Measurements from ENCODE around the gene ALDOB. TPM values are rescaled to one million over a fixed set of nuclear protein-coding genes. Genes with fewer than 3 reads are reported as not detected.

Gene ALDOB
- total RNA-seq (2021; ENCODE audit: unreplicated experiment) (1.2 TPM), Bru-seq, nascent RNA (not detected), BruChase-seq, experiment 1, labeled RNA remaining after a 6-hour chase (not detected), BruChase-seq, experiment 2, labeled RNA remaining after a 2-hour chase (percentile 6 among the genes with signal in this experiment)
- polyA plus RNA-seq (2012), result 0.04 TPM in 1 of 2 replicates, not detected in the other
- long read RNA-seq, result 0 reads

- H4K20me1 ChIP-seq (ENCODE audit: insufficient read depth), result no peaks in the 10 kb centered on the region
- no peak for ATAC-seq
- no peaks in the 10 kb centered on the region for H3K9me3 ChIP-seq (ENCODE audit: control insufficient read depth in 1 of 2, insufficient read depth in 1 of 2, low read depth in 1 of 2, low read length in 2 of 2)
- intact Hi-C loops (cut with micrococcal nuclease), result no loop called here
- peaks cover 5% of the 10 kb centered on the region; the same call in 1 of the 2 replicates for H3K27me3 ChIP-seq (ENCODE audit: insufficient read depth, low read length)
- no peak within 1 kb of the TSS for H3K27ac ChIP-seq (ENCODE audit: low read depth, low read length)
- ChIA-PET POLR2A (no interaction called here), CTCF (no interaction called here), RAD21 (ENCODE audit: low non-redundant PET in 1 of 2, low total read pairs in 2 of 2, uncharacterized antibody in 2 of 2, unreplicated experiment in 2 of 2) (no interaction called here)
- H3K4me2 ChIP-seq (ENCODE audit: low read length), result no peak within 1 kb of the TSS
- H3K9me2 ChIP-seq (ENCODE audit: insufficient read depth), result no peaks in the 10 kb centered on the region
- H3K36me3 ChIP-seq (ENCODE audit: control insufficient read depth in 1 of 2, insufficient read depth in 2 of 2, low read length in 2 of 2), result no peaks in the 10 kb centered on the region
- DNase-seq (ENCODE audit: low read depth, low spot score), result no peak
- H2AFZ ChIP-seq (ENCODE audit: low read depth, low read length, poor library complexity, severe bottlenecking), result no peak within 1 kb of the TSS
- no peak within 1 kb of the TSS for H3K9ac ChIP-seq (ENCODE audit: low read length)
- H3K4me3 ChIP-seq (replicated peaks in 1 of 2; ENCODE audit: low read depth in 1 of 2, low read length in 2 of 2), result no peak within 1 kb of the TSS
- no TSS peak for BruUV-seq (replicated peaks)
- no peaks in the 10 kb centered on the region for H3K79me2 ChIP-seq (ENCODE audit: insufficient read depth, low read length)
- H3K4me1 ChIP-seq (ENCODE audit: control insufficient read depth in 1 of 2, insufficient read depth in 2 of 2, low read length in 2 of 2), result no peaks in the 10 kb centered on the region
- TF ChIP-seq POLR2A (IDR thresholded peaks at IDR 0.05; ENCODE audit: borderline replicate concordance, extremely low read depth, insufficient read depth, insufficient read length) (no peak), JUND (IDR thresholded peaks at IDR 0.05) (no peak), CEBPB (IDR thresholded peaks at IDR 0.05; ENCODE audit: low read depth) (no peak), TCF7L2 (IDR thresholded peaks at IDR 0.05; ENCODE audit: borderline replicate concordance, extremely low read depth, insufficient read depth, insufficient read length) (no peak), ELF1 (IDR thresholded peaks at IDR 0.05; ENCODE audit: borderline replicate concordance, low read depth) (no peak), EZH2phosphoT487 (IDR thresholded peaks at IDR 0.05; ENCODE audit: borderline replicate concordance) (no peak), CBX3 (IDR thresholded peaks at IDR 0.05; ENCODE audit: low read depth) (no peak), SIN3A (IDR thresholded peaks at IDR 0.05; ENCODE audit: low read depth) (no peak), FOSL1 (IDR thresholded peaks at IDR 0.05; ENCODE audit: low read depth) (no peak), ZNF274 (IDR thresholded peaks at IDR 0.05; ENCODE audit: low read depth, low read length) (no peak), EZH2 (IDR thresholded peaks at IDR 0.05) (no peak), EGR1 (IDR thresholded peaks at IDR 0.05; ENCODE audit: low read depth) (no peak)
- TF ChIP-seq, protein P1, sequence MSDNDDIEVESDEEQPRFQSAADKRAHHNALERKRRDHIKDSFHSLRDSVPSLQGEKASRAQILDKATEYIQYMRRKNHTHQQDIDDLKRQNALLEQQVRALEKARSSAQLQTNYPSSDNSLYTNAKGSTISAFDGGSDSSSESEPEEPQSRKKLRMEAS (IDR thresholded peaks at IDR 0.05), result no peak
- TF ChIP-seq, protein P2, sequence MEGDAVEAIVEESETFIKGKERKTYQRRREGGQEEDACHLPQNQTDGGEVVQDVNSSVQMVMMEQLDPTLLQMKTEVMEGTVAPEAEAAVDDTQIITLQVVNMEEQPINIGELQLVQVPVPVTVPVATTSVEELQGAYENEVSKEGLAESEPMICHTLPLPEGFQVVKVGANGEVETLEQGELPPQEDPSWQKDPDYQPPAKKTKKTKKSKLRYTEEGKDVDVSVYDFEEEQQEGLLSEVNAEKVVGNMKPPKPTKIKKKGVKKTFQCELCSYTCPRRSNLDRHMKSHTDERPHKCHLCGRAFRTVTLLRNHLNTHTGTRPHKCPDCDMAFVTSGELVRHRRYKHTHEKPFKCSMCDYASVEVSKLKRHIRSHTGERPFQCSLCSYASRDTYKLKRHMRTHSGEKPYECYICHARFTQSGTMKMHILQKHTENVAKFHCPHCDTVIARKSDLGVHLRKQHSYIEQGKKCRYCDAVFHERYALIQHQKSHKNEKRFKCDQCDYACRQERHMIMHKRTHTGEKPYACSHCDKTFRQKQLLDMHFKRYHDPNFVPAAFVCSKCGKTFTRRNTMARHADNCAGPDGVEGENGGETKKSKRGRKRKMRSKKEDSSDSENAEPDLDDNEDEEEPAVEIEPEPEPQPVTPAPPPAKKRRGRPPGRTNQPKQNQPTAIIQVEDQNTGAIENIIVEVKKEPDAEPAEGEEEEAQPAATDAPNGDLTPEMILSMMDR (IDR thresholded peaks at IDR 0.05 in 2 of 3, conservative IDR thresholded peaks at IDR 0.05 in 1 of 3; ENCODE audit: borderline replicate concordance in 1 of 3, insufficient read depth in 1 of 3, low read depth in 2 of 3, low read length in 2 of 3), result no peak
- TF ChIP-seq, protein P3, sequence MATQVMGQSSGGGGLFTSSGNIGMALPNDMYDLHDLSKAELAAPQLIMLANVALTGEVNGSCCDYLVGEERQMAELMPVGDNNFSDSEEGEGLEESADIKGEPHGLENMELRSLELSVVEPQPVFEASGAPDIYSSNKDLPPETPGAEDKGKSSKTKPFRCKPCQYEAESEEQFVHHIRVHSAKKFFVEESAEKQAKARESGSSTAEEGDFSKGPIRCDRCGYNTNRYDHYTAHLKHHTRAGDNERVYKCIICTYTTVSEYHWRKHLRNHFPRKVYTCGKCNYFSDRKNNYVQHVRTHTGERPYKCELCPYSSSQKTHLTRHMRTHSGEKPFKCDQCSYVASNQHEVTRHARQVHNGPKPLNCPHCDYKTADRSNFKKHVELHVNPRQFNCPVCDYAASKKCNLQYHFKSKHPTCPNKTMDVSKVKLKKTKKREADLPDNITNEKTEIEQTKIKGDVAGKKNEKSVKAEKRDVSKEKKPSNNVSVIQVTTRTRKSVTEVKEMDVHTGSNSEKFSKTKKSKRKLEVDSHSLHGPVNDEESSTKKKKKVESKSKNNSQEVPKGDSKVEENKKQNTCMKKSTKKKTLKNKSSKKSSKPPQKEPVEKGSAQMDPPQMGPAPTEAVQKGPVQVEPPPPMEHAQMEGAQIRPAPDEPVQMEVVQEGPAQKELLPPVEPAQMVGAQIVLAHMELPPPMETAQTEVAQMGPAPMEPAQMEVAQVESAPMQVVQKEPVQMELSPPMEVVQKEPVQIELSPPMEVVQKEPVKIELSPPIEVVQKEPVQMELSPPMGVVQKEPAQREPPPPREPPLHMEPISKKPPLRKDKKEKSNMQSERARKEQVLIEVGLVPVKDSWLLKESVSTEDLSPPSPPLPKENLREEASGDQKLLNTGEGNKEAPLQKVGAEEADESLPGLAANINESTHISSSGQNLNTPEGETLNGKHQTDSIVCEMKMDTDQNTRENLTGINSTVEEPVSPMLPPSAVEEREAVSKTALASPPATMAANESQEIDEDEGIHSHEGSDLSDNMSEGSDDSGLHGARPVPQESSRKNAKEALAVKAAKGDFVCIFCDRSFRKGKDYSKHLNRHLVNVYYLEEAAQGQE (IDR thresholded peaks at IDR 0.05; ENCODE audit: low read depth), result no peak
These were observed at the start of gene ALDOB for GRCh38 chr9:101435601-101436079. Gene ALDOB (minus strand): TSS chr9:101435774. CDS start chr9:101430887, 4,887 bp downstream.
